Skeletal muscle tissue (tissue), 4 donors: ENCODE data around the gene SECTM1. TPM values are rescaled to one million over a fixed set of nuclear protein-coding genes. Genes with fewer than 3 reads are reported as not detected.

Experiments
- H3K27ac ChIP-seq: one replicate; pipeline ENCODE4 v1.7.0; 2013; ENCODE audit warnings: mild to moderate bottlenecking, low read depth, low read length, inconsistent platforms
- H3K27me3 ChIP-seq, 3 donors: one replicate each; pipeline ENCODE4 v1.7.0; 2013; ENCODE audit warnings: low read length in 3 of 3; ENCODE audit not compliant: control insufficient read depth in 3 of 3, insufficient read depth in 3 of 3
- H3K36me3 ChIP-seq, 3 donors: one replicate each; pipeline ENCODE4 v1.7.0; 2013; ENCODE audit warnings: low read length in 3 of 3; ENCODE audit not compliant: control insufficient read depth in 3 of 3, insufficient read depth in 3 of 3
- H3K4me1 ChIP-seq, 3 donors: one replicate each; pipeline ENCODE4 v1.7.0; 2013; ENCODE audit warnings: low read length in 3 of 3, mild to moderate bottlenecking in 3 of 3; ENCODE audit not compliant: control insufficient read depth in 3 of 3, insufficient read depth in 3 of 3
- H3K4me3 ChIP-seq, 3 donors: one replicate each; pipeline ENCODE4 v1.7.0; 2013; ENCODE audit warnings: low read length in 3 of 3
- H3K9ac ChIP-seq, 3 donors: one replicate each; pipeline ENCODE4 v1.7.0; 2013; ENCODE audit warnings: low read length in 3 of 3, mild to moderate bottlenecking in 3 of 3, moderate library complexity in 2 of 3, low read depth in 1 of 3
- H3K9me3 ChIP-seq, 3 donors: one replicate each; pipeline ENCODE4 v1.7.0; 2013; ENCODE audit warnings: low read length in 3 of 3; ENCODE audit not compliant: control insufficient read depth in 3 of 3
- total RNA-seq: library from RNA; depleted of rRNA; stranded (reverse); fragments of >200 nt; gene quantifications from one replicate; pipeline ENCODE4 v1.2.3, GENCODE V29; 2014
- donor health status: Osteomylitis.

SECTM1 gene
- total RNA-seq, 1 donor from 2014 or later: 13.0 TPM

GRCh38 chr17:82355770-82356427 is 22.3 kb upstream of the SECTM1 start:
- Histone ChIP-seq H3K4me1 (peaks cover 8 to 16% (median 9%) of the 10 kb centered on the region in 3 donors), H3K27me3 (peaks cover 19 to 42% (median 25%) of the 10 kb centered on the region in 3 donors), H3K9me3 (no peaks in the 10 kb centered on the region), H3K9ac (no peak overlapping the region), H3K27ac (no peak overlapping the region), H3K4me3 (no peak overlapping the region), H3K36me3 (no peaks in the 10 kb centered on the region)

DNA sequence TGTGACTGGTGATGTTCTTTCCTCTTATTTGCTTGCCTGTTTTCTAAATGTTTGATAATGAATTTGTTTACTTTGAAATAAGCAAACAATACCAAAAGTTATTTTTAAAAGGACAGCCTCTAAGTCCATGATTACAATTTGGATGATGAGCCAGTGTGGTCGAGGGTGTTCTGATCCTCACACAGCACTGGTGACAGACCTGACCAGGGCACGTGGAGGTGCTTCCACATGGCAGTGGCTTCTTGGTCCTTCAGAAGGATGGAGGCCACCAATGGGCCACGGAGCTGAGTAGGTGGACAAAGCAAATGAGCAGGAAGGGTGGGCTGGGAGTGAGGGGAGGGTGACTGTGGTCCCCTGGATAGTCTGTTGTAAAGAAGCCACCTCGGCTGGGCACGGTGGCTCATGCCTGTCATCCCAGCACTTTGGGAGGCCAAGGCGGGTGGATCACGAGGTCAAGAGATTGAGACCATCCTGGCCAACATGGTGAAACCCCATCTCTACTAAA is 21.3 kb upstream of the SECTM1 start:
- Histone ChIP-seq H3K4me3 (no peak overlapping the region), H3K36me3 (no peaks in the 10 kb centered on the region), H3K27me3 (peaks cover 22 to 42% (median 25%) of the 10 kb centered on the region in 3 donors), H3K9me3 (no peaks in the 10 kb centered on the region), H3K27ac (no peak overlapping the region), H3K4me1 (peaks cover 8 to 16% (median 9%) of the 10 kb centered on the region in 3 donors), H3K9ac (no peak overlapping the region)

DNA sequence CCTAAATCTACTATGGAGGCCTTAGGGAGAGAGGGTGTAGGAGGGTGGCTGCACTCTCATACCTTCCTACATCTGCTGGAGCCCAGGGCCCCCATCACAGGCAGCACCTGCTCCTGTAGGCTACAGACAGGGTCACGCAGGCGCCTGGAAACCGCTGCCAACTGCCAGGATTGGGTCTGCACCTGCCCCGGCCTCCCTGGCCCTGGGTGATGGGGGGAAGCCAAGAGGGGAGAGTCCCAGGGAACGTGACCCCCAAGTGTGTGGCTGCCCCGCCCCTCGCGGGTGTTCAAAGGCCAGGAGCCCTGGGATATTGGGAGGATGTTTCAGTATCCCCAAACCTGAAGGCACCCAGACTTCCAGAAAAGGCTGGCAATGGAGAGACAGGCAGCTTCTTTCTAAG is 19.9 kb upstream of the SECTM1 start:
- H3K36me3 ChIP-seq: no peaks in the 10 kb centered on the region
- no peak overlapping the region for H3K9ac ChIP-seq
- no peak overlapping the region for H3K4me3 ChIP-seq
- peaks cover 18 to 34% (median 19%) of the 10 kb centered on the region in 3 donors for H3K27me3 ChIP-seq
- no peak overlapping the region for H3K27ac ChIP-seq
- H3K9me3 ChIP-seq: no peaks in the 10 kb centered on the region
- peaks cover 8 to 16% (median 9%) of the 10 kb centered on the region in 3 donors for H3K4me1 ChIP-seq

GRCh38 chr17:82351713-82352488 is 18.3 kb upstream of the SECTM1 start:
- H3K27ac ChIP-seq: no peak overlapping the region
- no peak overlapping the region for H3K4me3 ChIP-seq
- no peaks in the 10 kb centered on the region for H3K9me3 ChIP-seq
- H3K36me3 ChIP-seq: no peaks in the 10 kb centered on the region
- no peak overlapping the region for H3K9ac ChIP-seq
- H3K27me3 ChIP-seq: peaks cover 12 to 28% (median 14%) of the 10 kb centered on the region in 3 donors
- peaks cover 8 to 14% (median 8%) of the 10 kb centered on the region in 3 donors for H3K4me1 ChIP-seq

DNA sequence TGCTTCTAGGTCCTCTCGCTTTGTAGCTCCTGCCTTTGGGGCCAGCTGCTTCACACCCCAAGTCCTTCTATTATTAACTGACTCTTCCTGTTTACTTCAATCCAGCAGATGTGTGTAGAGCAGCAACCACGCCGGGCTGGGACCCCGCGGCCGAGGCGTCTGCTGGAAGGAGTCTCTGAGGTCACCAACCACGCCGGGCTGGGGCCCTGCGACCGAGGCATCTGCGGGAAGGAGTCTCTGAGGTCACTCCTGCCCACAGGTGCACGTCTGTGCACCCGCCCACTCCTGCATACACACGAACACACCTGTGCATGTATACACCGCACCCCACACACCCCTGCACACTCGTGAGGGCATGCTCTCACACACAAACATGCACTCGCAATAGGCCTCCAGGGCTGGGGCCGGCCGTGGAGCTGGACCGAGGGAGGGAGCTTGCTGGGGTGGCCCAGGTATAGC is 17.7 kb upstream of the SECTM1 start:
- Histone ChIP-seq H3K9me3 (no peaks in the 10 kb centered on the region), H3K27ac (no peak overlapping the region), H3K36me3 (no peaks in the 10 kb centered on the region), H3K27me3 (peaks cover 7 to 22% (median 7%) of the 10 kb centered on the region in 3 donors), H3K4me3 (no peak overlapping the region), H3K9ac (no peak overlapping the region), H3K4me1 (peaks cover 2 to 8% (median 2%) of the 10 kb centered on the region in 3 donors)

- no peak overlapping the region for H3K9ac ChIP-seq
- no peak overlapping the region for H3K4me3 ChIP-seq
- no peaks in the 10 kb centered on the region for H3K36me3 ChIP-seq
- H3K27me3 ChIP-seq: peaks cover 4 to 13% (median 7%) of the 10 kb centered on the region in 3 donors
- H3K9me3 ChIP-seq: no peaks in the 10 kb centered on the region
- no peak overlapping the region for H3K27ac ChIP-seq
- peaks cover 0 to 8% (median 2%) of the 10 kb centered on the region in 3 donors for H3K4me1 ChIP-seq
These were observed 16.8 kb upstream of the SECTM1 start for GRCh38 chr17:82350182-82351030.

DNA sequence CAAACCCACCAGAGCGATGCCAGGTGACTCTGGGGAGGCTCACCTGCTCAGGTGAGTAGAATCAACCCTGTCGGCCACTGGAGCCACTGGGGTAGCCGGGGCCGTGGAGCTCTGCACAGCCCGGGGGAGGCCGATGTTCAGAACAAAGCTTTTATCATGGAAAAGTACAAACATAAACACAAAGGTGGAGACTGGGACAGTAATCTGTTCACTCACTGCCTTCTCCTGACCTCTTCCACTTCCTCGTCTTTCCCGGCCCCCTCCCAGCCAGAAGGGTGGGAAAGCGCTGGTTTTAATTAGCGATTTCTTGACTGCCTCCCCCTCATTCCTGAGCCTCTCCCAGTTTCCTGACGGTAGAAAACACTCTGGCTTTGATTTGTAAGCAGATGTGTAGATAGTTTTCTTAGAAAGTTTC is 15.7 kb upstream of the SECTM1 start:
- H3K4me1 ChIP-seq: peaks cover 0 to 8% (median 2%) of the 10 kb centered on the region in 3 donors
- no peaks in the 10 kb centered on the region for H3K9me3 ChIP-seq
- H3K27ac ChIP-seq: no peak overlapping the region
- no peak overlapping the region for H3K9ac ChIP-seq
- H3K27me3 ChIP-seq: peaks cover 0 to 7% (median 6%) of the 10 kb centered on the region in 3 donors
- no peak overlapping the region for H3K4me3 ChIP-seq
- H3K36me3 ChIP-seq: no peaks in the 10 kb centered on the region

- Histone ChIP-seq H3K9me3 (no peaks in the 10 kb centered on the region), H3K9ac (no peak overlapping the region), H3K4me1 (peaks cover 0 to 8% (median 2%) of the 10 kb centered on the region in 3 donors), H3K27me3 (peaks cover 0 to 7% (median 2%) of the 10 kb centered on the region in 3 donors), H3K4me3 (no peak overlapping the region), H3K27ac (no peak overlapping the region), H3K36me3 (no peaks in the 10 kb centered on the region)
These were observed 15.3 kb upstream of the SECTM1 start for GRCh38 chr17:82348866-82349265.

DNA sequence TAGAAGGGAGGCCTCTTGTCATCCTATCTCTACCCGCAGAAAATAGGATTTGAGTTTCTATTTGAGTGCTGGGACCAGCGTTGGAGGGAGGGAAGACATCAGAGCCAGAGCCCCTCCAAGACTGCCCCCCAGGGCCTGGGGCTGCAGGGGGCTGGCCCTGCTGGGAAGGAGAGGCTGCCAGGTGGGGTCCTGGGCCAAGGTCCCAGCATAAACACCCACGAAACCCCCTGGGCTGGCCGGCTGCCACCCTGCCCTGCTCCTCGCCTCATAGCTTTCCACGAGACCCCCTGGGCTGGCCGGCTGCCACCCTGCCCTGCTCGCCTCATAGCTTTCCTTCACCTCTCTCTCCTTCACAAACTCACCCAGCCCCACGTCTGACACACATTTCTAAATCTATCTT is 14.9 kb upstream of the SECTM1 start:
- Histone ChIP-seq H3K9me3 (no peaks in the 10 kb centered on the region), H3K36me3 (no peaks in the 10 kb centered on the region), H3K27ac (no peak overlapping the region), H3K4me3 (no peak overlapping the region), H3K4me1 (peaks cover 0 to 8% (median 2%) of the 10 kb centered on the region in 3 donors), H3K27me3 (peaks cover 0 to 4% (median 0%) of the 10 kb centered on the region in 3 donors), H3K9ac (no peak overlapping the region)
